Panc1 (cell line): ENCODE results near the gene MAP2K7. TPM values are rescaled to one million over a fixed set of nuclear protein-coding genes. Genes with fewer than 3 reads are reported as not detected.

ENCODE experiments used
- ATAC-seq: fragments of 200-7000 bp; cut with Tn5 transposase; 2 replicates; pipeline ENCODE4 v1.9.1; 2020; ENCODE audit warnings: mild to moderate bottlenecking, moderate library complexity
- BruUV-seq: library from RNA; stranded (reverse); fragments of 400-500 nt; replicated peaks from 2 replicates; lab custom pipeline; 2021; lab: Mats Ljungman, UMichigan
- CTCF ChIA-PET: fragments of 300-600 bp; sonication (Branson Sonifier 250); formaldehyde crosslinking; loops from one replicate; lab custom pipeline; 2022; ENCODE audit warnings: antibody characterized with exemption; lab: Charles Lee
- POLR2A ChIA-PET: fragments of 300-600 bp; sonication (Branson Sonifier 250); formaldehyde crosslinking; loops from one replicate; lab custom pipeline; 2022; ENCODE audit warnings: antibody characterized with exemption; lab: Charles Lee
- DNase-seq: peaks from one replicate; pipeline ENCODE4 v3.0.0-alpha.2; 2010; ENCODE audit warnings: low read depth, low spot score
- H3K27ac ChIP-seq: 2 replicates; pipeline ENCODE4 v1.5.1; 2011; ENCODE audit warnings: mild to moderate bottlenecking, low read length, inconsistent platforms
- H3K27me3 ChIP-seq: fragments of 200-500 bp; sonication (Bioruptor generic); 2 replicates; pipeline ENCODE4 v1.6.0; 2014; ENCODE audit warnings: low read length, inconsistent platforms; ENCODE audit not compliant: control insufficient read depth, insufficient read depth
- H3K36me3 ChIP-seq: fragments of 200-500 bp; sonication (Bioruptor generic); 2 replicates; pipeline ENCODE4 v1.5.1; 2014; ENCODE audit warnings: inconsistent platforms, mild to moderate bottlenecking, low read length, moderate library complexity; ENCODE audit not compliant: control insufficient read depth, insufficient read depth
- H3K4me1 ChIP-seq: 2 replicates; pipeline ENCODE4 v1.5.1; 2011; ENCODE audit warnings: inconsistent platforms, mild to moderate bottlenecking, low read length, moderate library complexity; ENCODE audit not compliant: control insufficient read depth, insufficient read depth
- H3K4me3 ChIP-seq, 2 experiments: 2 replicates each; pipeline ENCODE4 v1.5.1; 2011 to 2012; ENCODE audit warnings: low read depth in 2 of 2, low read length in 2 of 2, mild to moderate bottlenecking in 2 of 2, inconsistent platforms in 1 of 2, moderate library complexity in 1 of 2
- H3K9me3 ChIP-seq: fragments of 200-500 bp; sonication (Bioruptor generic); 2 replicates; pipeline ENCODE4 v1.5.1; 2014; ENCODE audit warnings: low read depth, mild to moderate bottlenecking, inconsistent platforms, low read length, moderate library complexity; ENCODE audit not compliant: control insufficient read depth, insufficient read depth
- CTCF ChIP-seq: fragments of 450-650 bp; IDR thresholded peaks from 2 replicates; pipeline ENCODE4 v1.5.1; 2017; ENCODE audit warnings: mild to moderate bottlenecking
- POLR2AphosphoS5 ChIP-seq: IDR thresholded peaks from 2 replicates; pipeline ENCODE4 v1.6.1; 2012; ENCODE audit warnings: mild to moderate bottlenecking, low read depth, low read length, moderate library complexity
- REST ChIP-seq, 2 experiments: IDR thresholded peaks; 2 replicates each; pipeline ENCODE4 v1.6.1; 2011 to 2012; ENCODE audit warnings: low read depth in 2 of 2, control low read depth in 1 of 2, low read length in 1 of 2, mild to moderate bottlenecking in 1 of 2, moderate library complexity in 1 of 2; ENCODE audit not compliant: insufficient read depth in 1 of 2
- SIN3A ChIP-seq: IDR thresholded peaks from 2 replicates; pipeline ENCODE4 v1.6.1; 2012; ENCODE audit warnings: low read depth, mild to moderate bottlenecking, low read length, moderate library complexity, borderline replicate concordance; ENCODE audit not compliant: insufficient read depth
- TCF7L2 ChIP-seq: IDR thresholded peaks from 2 replicates; pipeline ENCODE4 v1.6.1; 2011; ENCODE audit warnings: mild to moderate bottlenecking, low read depth, low read length, inconsistent platforms
- in situ Hi-C: cut with HindIII; loops from 2 replicates; pipeline ENCODE4 v1.10.0; 2016; ENCODE audit warnings: low sequenced_read_pairs, low pct_unique_long_range_greater_than_20kb
- intact Hi-C: fragments of 100-400 bp; cut with micrococcal nuclease; formaldehyde crosslinking; loops from one replicate; pipeline ENCODE4 v1.10.0; 2022; ENCODE audit not compliant: unreplicated experiment
- total RNA-seq: library from RNA; stranded (reverse); gene quantifications from one replicate; pipeline ENCODE4 v1.2.1, GENCODE V29; 2021; ENCODE audit not compliant: unreplicated experiment

MAP2K7 gene
- total RNA-seq, 1 experiment from 2014 or later, result 32.9 TPM

GRCh38 chr19:7914099-7914498, 10.4 kb downstream of the MAP2K7 start:
- TF ChIP-seq SIN3A, result no peak
- no peak for TF ChIP-seq POLR2AphosphoS5
- TF ChIP-seq CTCF, result no peak
- TF ChIP-seq TCF7L2, result no peak
- no peak for TF ChIP-seq REST (IDR thresholded peaks at IDR 0.05; ENCODE audit: insufficient read depth in 1 of 2, low read depth in 2 of 2, low read length in 1 of 2)
- H3K9me3 ChIP-seq, result no peaks in the 10 kb centered on the region
- ChIA-PET POLR2A (no interaction called here), CTCF (no interaction called here)
- intact Hi-C loops (no loop called here), in situ Hi-C loops (no loop called here)
- no peak overlapping the region for H3K27ac ChIP-seq
- no peaks in the 10 kb centered on the region for H3K36me3 ChIP-seq
- no TSS peak for BruUV-seq
- H3K27me3 ChIP-seq, result no peaks in the 10 kb centered on the region
- no peak overlapping the region for H3K4me3 ChIP-seq
- H3K4me1 ChIP-seq, result peaks cover 10% of the 10 kb centered on the region
- DNase-seq (no peak), ATAC-seq (no peak)

- Histone ChIP-seq H3K27ac (peak within 1 kb of the TSS; percentile 48; the same call in 1 of the 2 replicates), H3K4me3 (peak within 1 kb of the TSS in 1 of 2 experiments; percentile 42; a peak in 2 of 4 replicates), H3K9me3 (no peaks in the 10 kb centered on the region), H3K27me3 (no peaks in the 10 kb centered on the region), H3K36me3 (no peaks in the 10 kb centered on the region; the same call in 1 of the 2 replicates), H3K4me1 (peaks cover 10% of the 10 kb centered on the region)
- in situ Hi-C loops (no loop called here), intact Hi-C loops (no loop called here)
- CTCF ChIA-PET, result no interaction called here
- POLR2A ChIA-PET, result no interaction called here
- TF ChIP-seq CTCF (no peak), POLR2AphosphoS5 (no peak), TCF7L2 (no peak), REST (IDR thresholded peaks at IDR 0.05; ENCODE audit: insufficient read depth in 1 of 2, low read depth in 2 of 2, low read length in 1 of 2) (no peak), SIN3A (no peak)
- no TSS peak for BruUV-seq
- no peak for DNase-seq
- no peak for ATAC-seq
Measured at GRCh38 chr19:7914598-7915045, 10.9 kb downstream of the MAP2K7 start, which contains the start of gene TGFBR3L. Gene TGFBR3L, plus strand, starts transcription at chr19:7914830.
